Umbilical cord (tissue), 2 donors: Measurements from ENCODE around the gene DNMT1. TPM values are rescaled to one million over a fixed set of nuclear protein-coding genes. Genes with fewer than 3 reads are reported as not detected.
"Not testable (repeated sequence)": the region's sequence is repeated elsewhere in the genome, so short reads cannot be mapped to it uniquely, and the experiment has no call there.

Experiments used
- DNase-seq: peaks from one replicate; pipeline ENCODE4 v3.0.0-alpha.2; 2015; ENCODE audit warnings: low spot score
- total RNA-seq: library from RNA; depleted of rRNA; stranded (reverse); fragments of >200 nt; gene quantifications from one replicate; pipeline ENCODE4 v1.2.3, GENCODE V29; 2014; ENCODE audit warnings: low replicate concordance; ENCODE audit not compliant: insufficient read depth

Gene DNMT1
- total RNA-seq, result 11.3 TPM

- peak; percentile 98 for DNase-seq
Observed at GRCh38 chr19:10194500-10195198, at the start of gene DNMT1. Gene DNMT1, minus strand, starts transcription at chr19:10194953. Its CDS starts 54 bp downstream, at chr19:10194899.

DNA sequence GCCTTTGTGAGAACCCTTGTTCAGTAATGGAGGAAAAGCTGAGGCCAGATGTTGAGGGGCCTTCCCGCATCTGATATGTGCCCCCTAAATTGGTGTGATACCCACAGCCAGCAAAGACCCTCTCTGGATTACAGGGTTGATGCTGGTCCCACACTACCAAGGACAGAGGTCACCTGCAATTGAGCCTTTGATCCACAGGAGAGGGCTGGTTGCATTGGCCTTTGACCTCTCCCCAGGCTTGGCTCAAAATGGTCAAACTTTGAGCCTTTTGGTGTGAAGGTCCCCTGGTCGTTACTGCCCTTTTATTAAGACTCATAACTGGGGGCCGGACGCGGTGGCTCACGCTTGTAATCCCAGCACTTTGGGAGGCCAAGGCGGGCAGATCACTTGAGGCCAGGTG is 48.9 kb upstream of the DNMT1 start:
- DNase-seq, result no peak

DNA sequence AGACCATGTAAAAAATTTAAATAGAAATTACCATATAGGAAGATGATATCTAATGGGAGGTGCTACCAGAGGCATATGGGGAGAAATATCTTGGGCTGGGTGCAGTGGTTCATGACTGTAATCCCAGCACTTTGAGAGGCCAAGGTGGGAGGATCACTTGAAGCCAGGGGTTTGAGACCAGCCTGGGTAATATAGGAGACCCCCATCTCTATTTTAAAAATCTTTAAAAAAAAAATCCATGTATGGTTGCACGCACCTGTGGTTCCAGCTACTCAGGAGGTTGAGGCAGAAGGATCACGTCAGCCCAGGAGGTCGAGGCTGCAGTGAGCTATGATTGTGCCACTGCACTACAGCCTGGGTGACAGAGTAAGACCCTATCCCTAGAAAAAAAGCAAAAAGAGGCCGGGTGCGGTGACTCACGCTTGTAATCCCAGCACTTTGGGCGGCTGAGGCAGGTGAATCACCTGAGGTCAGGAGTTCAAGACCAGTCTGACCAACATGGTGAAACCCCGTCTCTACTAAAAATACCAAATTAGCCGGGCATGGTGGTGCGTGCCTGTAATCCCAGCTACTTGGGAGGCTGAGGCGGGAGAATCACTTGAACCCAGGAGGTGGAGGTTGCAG is 47.2 kb upstream of the DNMT1 start:
- not testable (repeated sequence) for DNase-seq

DNA sequence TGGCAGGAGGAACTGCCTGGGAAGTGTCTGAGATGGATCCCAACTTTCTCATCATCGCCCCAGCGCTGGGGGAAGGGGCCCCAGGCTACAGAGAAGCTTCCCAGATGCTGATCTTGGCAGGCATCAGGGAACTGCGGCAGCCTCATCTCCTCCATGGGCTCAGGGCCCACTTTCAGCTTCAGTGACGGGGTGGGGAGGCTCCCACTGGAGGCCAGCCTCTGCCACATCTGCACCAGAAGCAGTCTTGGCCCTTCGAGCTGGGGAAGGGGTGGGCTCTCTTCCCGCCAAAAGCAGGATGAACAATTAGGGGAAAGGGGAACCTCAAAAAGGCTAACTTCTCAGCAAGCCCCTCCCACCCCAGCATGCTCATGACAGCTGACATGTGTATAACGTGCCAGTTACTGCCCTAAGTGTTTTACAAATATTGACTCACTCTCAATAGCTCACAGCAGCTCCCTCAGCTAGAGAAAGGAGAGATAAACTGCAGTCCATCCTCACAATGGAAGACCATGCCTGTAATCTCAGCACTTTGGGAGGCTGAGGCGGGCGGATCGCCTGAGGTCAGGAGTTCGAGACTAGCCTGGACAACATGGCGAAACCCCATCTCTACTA is 43.5 kb upstream of the DNMT1 start:
- peak; percentile 94 for DNase-seq

GRCh38 chr19:10237702-10238101 is 42.9 kb upstream of the DNMT1 start:
- DNase-seq, result no peak

DNA sequence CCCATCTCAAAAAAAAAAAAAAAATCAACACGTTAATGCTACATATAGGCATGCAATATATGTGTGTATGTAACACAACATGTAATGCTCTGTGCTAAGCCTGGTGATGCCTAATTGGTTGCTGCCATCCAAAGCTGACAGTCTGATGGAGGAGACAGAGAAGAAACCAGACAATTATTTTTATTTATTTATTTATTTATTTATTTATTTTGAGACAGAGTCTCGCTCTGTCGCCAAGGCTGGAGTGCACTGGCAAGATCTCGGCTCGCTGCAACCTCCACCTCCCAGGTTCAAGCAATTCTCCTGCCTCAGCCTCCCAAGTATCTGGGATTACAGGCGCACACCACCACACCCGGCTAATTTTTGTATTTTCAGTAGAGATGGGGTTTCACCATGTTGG is 40.7 kb upstream of the DNMT1 start:
- DNase-seq, result not testable (repeated sequence)

- DNase-seq, result no peak
Observed at GRCh38 chr19:10235003-10235402, 40.2 kb upstream of the DNMT1 start.

GRCh38 chr19:10233946-10234345 is 39.2 kb upstream of the DNMT1 start:
- DNase-seq, result no peak

DNA sequence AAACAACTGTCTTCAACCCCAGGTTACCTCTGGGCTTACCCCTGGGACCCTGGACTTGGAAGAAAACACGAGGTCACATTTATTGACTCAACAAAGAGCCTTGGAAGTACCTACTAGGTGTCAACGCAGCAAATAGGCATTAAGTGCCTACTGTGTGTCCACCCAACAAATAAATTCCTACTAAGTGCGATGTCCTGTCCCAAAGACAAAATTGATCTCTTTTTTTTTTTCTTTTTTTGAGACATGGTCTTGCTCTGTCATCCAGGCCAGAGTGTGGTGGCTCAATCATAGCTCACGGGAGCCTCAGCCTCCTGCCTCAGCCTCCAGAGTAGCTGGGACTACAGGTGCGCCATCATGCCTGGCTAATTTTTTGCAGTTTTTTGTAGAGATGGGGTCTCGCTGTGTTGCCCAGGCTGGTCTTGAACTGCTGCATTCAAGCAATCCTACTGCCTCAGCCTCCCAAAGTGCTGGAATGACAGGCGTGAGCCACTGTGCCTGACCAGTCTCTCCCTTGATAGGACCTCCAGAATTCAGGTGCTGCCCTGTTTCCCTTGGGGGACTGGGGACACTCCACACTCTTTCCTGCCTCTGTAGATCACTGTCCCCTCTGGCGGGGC is 37.0 kb upstream of the DNMT1 start:
- DNase-seq, result no peak

GRCh38 chr19:10230861-10231611 is 36.3 kb upstream of the DNMT1 start, which contains the start of gene S1PR2:
Gene S1PR2, minus strand, starts transcription at chr19:10231331. Its CDS starts 6,426 bp downstream, at chr19:10224905.
- peak; percentile 86 for DNase-seq

- DNase-seq, result peak; percentile 77
Observed at GRCh38 chr19:10230173-10230860, 35.6 kb upstream of the DNMT1 start.

DNA sequence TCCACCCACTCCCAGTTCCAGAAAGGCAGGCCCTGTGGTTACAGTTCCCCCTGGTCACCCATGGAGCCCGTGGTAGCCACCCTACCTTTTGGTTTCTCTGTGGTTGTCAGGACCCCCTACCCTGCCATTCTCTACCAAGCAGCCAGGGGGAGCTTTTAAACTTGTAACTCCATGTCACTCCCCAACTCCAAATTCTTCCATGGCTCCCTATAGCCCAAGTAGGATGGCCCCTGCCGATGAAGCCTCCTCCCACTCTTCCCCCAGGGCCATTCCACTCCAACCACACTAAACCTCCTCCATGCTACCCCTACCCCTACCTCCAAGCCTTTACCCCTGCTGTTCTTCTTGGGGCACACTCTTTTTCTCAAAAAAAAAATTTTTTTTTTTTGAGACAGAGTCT is 34.2 kb upstream of the DNMT1 start:
- no peak for DNase-seq

DNA sequence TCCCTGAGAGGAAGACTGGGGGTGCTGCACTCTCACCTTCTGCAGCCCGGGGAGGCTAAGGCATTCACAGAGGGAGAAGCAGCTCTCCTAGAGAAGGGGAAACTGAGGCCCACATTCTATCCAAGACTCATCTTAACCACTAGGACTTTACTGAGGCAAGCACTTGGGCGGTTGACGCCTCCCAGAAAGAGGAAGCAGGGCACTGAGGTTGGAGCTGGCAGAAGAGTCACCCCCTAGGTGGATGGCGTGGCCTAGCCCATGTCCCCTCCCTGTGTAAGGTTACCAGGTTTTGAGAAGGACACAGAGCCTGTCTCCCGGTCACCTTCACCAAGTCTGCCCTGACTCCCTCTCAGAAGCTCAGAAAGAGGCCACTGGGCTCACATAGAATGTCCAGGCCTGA is 33.6 kb upstream of the DNMT1 start:
- DNase-seq, result no peak

DNA sequence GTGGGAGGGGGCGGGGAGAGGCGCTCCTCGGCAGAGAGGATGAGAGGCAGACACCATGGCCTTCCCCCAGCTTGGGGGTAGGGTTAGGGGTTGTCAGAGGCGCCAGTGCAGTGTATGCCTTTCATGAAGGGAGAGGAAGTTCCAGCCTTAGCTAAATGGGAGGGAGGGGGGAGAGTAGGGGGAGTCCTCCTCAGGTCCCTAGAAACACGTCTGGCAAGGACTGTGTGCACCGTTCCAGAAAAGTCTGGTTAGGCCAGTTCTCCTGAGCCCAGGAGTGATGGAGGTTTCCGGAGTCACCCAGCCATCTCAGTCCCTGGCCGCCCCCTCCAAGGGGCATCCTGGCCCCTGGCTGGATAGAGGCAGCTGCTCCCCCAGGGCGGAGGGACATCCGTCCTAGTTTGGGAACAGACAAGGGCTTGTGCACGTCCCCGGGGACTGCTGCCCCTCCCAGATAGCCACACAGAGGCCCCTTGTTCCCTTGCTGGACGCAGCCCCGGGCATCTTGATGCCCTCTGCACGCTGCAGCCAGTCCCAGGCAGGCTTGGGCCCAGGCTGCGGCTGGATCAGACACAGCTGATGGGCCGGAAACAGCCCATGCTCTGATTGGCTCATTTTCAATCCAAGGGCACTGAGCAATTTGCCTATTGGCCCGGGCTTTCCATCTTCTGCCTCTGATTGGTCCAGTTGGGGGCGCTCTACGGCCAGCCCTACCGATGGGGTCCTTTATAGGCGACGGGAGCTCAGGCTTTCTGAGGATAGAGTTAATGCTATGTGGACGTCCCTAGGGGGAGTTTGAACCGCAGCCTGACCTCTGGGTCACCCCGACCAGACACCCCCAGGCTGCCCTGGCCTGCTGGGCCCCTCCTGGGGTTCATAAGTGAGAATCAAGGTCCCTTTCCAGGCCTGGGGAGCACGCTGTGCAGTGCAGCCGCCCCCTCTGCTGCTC is 32.5 kb upstream of the DNMT1 start:
- DNase-seq, result peak; percentile 79

GRCh38 chr19:10226376-10227025 is 31.7 kb upstream of the DNMT1 start:
- DNase-seq, result peak; percentile 96

- no peak for DNase-seq
Observed at GRCh38 chr19:10226021-10226375, 31.2 kb upstream of the DNMT1 start.

GRCh38 chr19:10224337-10224736 is 29.6 kb upstream of the DNMT1 start:
- no peak for DNase-seq

- no peak for DNase-seq
Observed at GRCh38 chr19:10223488-10224213, 28.9 kb upstream of the DNMT1 start.
